T-helper 2 cell (primary cell): ENCODE results near the gene PIK3R5.

Experiments
- DNase-seq, 5 experiments: peaks; one replicate each; pipeline versions ENCODE4 v3.0.0 to v3.0.0-alpha.2; 2012 to 2022

PIK3R5 gene

GRCh38 chr17:8855477-8856204 is 109.9 kb downstream of the PIK3R5 start:
- no peak for DNase-seq

GRCh38 chr17:8851600-8851999 is 113.9 kb downstream of the PIK3R5 start:
- no peak for DNase-seq

- DNase-seq, result no peak
Observed at GRCh38 chr17:8849311-8850041, 116.0 kb downstream of the PIK3R5 start.

- no peak for DNase-seq
Observed at GRCh38 chr17:8847891-8848290, 117.6 kb downstream of the PIK3R5 start.

GRCh38 chr17:8846768-8847211 is 118.7 kb downstream of the PIK3R5 start:
- peak in 1 of 5 experiments; percentile 27 for DNase-seq

GRCh38 chr17:8844229-8845218 is 121.0 kb downstream of the PIK3R5 start:
- no peak for DNase-seq

- DNase-seq, result no peak
Observed at GRCh38 chr17:8843344-8843743, 122.2 kb downstream of the PIK3R5 start.

GRCh38 chr17:8841844-8842243 is 123.7 kb downstream of the PIK3R5 start:
- no peak for DNase-seq

- DNase-seq, result no peak
Observed at GRCh38 chr17:8839410-8839935, 126.0 kb downstream of the PIK3R5 start.

- DNase-seq, result no peak
Observed at GRCh38 chr17:8838551-8839095, 126.9 kb downstream of the PIK3R5 start.

- DNase-seq, result no peak
Observed at GRCh38 chr17:8837563-8838075, 127.9 kb downstream of the PIK3R5 start.

- DNase-seq, result no peak
Observed at GRCh38 chr17:8836821-8837562, 128.5 kb downstream of the PIK3R5 start.

GRCh38 chr17:8835631-8836364 is 129.7 kb downstream of the PIK3R5 start:
- DNase-seq, result no peak

- no peak for DNase-seq
Observed at GRCh38 chr17:8835106-8835505, 130.4 kb downstream of the PIK3R5 start.

GRCh38 chr17:8832711-8833352 is 132.7 kb downstream of the PIK3R5 start:
- no peak for DNase-seq

- no peak for DNase-seq
Observed at GRCh38 chr17:8831234-8831849, 134.2 kb downstream of the PIK3R5 start.

GRCh38 chr17:8830141-8830540 is 135.4 kb downstream of the PIK3R5 start:
- DNase-seq, result no peak

GRCh38 chr17:8829036-8829941 is 136.2 kb downstream of the PIK3R5 start:
- no peak for DNase-seq
